GM12891 (cell line): ENCODE data around the gene CWC22.

ENCODE experiments used
- POLR2A ChIP-seq: IDR thresholded peaks from 2 replicates; pipeline ENCODE4 v1.6.1; 2011; ENCODE audit warnings: low read depth, low read length, control low read depth
- POLR2AphosphoS5 ChIP-seq: IDR thresholded peaks from 2 replicates; pipeline ENCODE4 v1.6.1; 2011; ENCODE audit warnings: low read depth, low read length, control low read depth
- TAF1 ChIP-seq: IDR thresholded peaks from 2 replicates; pipeline ENCODE4 v1.6.1; 2011; ENCODE audit warnings: low read depth, low read length, control low read depth

GRCh38 chr2:179910735-179911113, 96.4 kb downstream of the CWC22 start:
- no peak for TF ChIP-seq TAF1
- TF ChIP-seq POLR2A: no peak
- no peak for TF ChIP-seq POLR2AphosphoS5
